CD4-positive, alpha-beta T cell treated with Interleukin-15 for 4 hours (primary cell): ENCODE measurements around the gene MTMR8.

Experiments used
- DNase-seq: peaks from one replicate; pipeline ENCODE4 v3.0.0-alpha.2; 2020; ENCODE audit warnings: low spot score

Gene MTMR8

DNA sequence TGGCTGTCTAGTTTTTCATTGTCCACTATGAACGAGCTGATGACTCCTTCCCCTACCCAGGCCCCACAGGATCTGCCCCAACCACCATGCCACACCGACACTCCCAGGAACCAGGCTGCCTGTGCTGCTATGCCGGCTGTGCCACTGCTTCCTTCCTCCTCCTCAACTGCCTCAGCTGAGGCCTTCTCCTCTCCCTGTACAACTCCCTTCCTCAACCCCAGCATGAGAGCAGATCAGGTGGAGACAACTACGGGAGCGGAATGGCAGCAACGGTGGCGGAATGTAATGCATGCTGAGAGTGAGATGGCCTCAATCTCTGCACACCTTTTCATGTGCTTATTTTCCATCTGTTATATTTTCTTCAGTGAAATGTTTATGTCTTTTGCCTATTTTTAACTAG is 88.5 kb downstream of the MTMR8 start:
- DNase-seq: no peak

- DNase-seq: no peak
These were observed 104.1 kb downstream of the MTMR8 start for GRCh38 chrX:64291123-64291522.

- no peak for DNase-seq
These were observed 130.0 kb downstream of the MTMR8 start for GRCh38 chrX:64265265-64265664.

DNA sequence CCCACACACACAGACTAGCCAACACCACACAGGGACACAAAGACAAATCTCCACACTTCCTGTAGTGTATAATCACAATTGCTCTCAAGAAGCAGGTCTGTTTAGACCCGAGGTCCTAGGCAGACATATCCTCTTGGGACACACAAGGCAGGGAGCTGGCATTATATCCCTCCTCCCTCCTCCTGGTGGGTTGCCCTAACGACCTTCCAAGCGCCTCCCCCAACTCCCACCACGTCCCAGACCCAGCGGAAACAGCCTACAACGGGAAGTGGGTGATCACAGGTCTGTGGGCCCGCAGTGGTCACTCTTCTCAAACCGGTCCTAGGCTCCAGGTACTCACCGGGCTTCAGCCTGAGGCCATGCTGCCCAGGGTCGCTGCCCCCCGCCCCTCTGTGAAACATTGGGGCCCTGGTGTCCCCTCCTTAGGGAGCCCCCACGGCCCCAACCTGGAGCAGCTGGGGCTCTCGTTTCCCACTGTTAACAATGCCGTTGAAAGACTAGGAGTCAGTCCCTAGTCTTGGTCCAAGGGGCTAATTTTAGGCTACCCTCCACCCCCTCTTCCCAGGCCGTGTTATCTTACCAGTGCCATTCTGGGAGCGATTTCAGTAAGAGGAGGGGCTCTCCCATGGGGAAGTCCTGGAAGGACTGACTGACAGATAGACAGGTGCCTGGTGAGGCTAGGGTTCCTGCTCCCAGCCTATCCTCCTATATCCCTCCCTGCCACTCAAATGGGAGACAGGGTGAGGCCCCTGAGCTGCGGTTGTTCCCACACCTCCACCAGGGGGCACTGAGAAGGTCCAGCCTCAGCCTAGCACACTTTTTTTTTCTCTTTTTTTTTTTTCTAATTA is 164.9 kb downstream of the MTMR8 start, which contains the start of gene ASB12:
Gene ASB12, minus strand, starts transcription at position 485 of the 848 bp plus-strand sequence. CDS start 4,957 bp downstream, outside the sequence.
- no peak for DNase-seq

DNA sequence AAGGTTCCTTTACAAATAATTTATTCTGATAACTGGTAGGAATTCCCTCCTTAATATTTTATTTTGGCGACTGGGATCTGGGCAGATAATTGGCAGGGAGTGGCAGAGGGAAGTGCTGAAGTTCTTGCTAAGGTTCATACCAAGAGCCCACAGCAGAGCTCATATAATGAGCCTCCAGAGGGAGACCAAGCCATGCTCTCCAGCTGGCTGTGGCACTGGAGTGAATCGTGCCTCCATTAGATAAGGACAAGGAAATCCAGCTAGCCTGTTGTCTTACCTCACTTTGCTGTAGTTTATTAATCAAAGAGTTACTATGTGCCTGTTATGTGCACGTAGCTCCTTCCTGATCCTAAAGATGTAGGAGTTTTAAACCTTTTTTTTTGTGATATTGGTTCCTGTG is 166.1 kb downstream of the MTMR8 start:
- no peak for DNase-seq
